ENCODE results near the gene GDF7.

- TF ChIP-seq CTCF (optimal IDR thresholded peaks at IDR 0.05 in 1 of 3, IDR thresholded peaks at IDR 0.05 in 1 of 3, conservative IDR thresholded peaks at IDR 0.05 in 1 of 3; ENCODE audit: extremely low read depth in 1 of 3, insufficient read depth in 2 of 3, low read length in 3 of 3) (no peak), EZH2 (IDR thresholded peaks at IDR 0.05; ENCODE audit: low read length) (no peak)
These were observed 57.6 kb downstream of the GDF7 start for GRCh38 chr2:20724500-20725053.
